ENCODE measurements around the gene ATP5ME.

The ATP5ME gene

DNA sequence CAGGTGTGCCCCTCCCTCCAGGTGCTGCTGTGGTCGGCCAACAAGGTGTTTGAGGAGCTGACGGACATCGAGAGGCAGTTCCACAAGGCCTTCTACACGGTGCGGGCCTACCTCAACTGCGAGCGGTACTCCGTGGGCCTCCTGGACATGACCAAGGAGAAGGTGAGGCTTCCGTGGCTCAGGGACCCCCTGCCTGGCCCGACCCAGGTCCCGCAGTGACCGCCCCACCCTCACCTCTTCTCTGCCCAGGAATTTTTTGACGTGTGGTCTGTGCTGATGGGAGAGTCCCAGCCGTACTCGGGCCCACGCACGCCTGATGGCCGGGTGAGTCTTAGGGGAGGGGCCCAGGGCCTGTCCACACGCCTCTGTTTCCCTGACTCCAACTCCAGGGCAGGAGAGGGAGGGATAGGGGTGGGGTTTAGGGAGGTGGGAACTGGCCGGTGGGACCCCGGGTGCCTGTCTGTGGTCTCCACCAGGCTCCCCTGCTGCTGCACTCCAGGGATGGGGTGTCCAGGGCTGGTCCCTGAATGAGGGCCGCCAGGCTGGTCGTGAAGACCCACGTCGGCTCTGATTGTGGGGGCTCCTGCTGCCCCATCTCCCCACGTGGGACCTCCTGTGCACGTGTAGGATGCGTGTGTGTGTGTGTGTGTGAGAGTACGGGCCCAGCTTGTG, 20.1 kb downstream of the ATP5ME start:
- DNase-seq (ENCODE audit: low read depth, low spot score) = no peak
- TF ChIP-seq, protein P1, sequence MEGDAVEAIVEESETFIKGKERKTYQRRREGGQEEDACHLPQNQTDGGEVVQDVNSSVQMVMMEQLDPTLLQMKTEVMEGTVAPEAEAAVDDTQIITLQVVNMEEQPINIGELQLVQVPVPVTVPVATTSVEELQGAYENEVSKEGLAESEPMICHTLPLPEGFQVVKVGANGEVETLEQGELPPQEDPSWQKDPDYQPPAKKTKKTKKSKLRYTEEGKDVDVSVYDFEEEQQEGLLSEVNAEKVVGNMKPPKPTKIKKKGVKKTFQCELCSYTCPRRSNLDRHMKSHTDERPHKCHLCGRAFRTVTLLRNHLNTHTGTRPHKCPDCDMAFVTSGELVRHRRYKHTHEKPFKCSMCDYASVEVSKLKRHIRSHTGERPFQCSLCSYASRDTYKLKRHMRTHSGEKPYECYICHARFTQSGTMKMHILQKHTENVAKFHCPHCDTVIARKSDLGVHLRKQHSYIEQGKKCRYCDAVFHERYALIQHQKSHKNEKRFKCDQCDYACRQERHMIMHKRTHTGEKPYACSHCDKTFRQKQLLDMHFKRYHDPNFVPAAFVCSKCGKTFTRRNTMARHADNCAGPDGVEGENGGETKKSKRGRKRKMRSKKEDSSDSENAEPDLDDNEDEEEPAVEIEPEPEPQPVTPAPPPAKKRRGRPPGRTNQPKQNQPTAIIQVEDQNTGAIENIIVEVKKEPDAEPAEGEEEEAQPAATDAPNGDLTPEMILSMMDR (IDR thresholded peaks at IDR 0.05; ENCODE audit: low read depth, low read length) = no peak
- in situ Hi-C loops (cut with HindIII; ENCODE audit: low sequenced_read_pairs) = no loop called here

GRCh38 chr4:653080-653821, 20.8 kb downstream of the ATP5ME start:
- H3K4me3 ChIP-seq (ENCODE audit: low read depth, low read length) = no peak overlapping the region
- in situ Hi-C loops (cut with HindIII; ENCODE audit: low sequenced_read_pairs) = no loop called here
- TF ChIP-seq, protein P1 (IDR thresholded peaks at IDR 0.05; ENCODE audit: low read depth, low read length) = no peak
- no peak for DNase-seq (ENCODE audit: low read depth, low spot score)

More for the DNA sequence above, 20.1 kb downstream of the ATP5ME start:
- H3K4me3 ChIP-seq (ENCODE audit: low read depth, low read length) = no peak overlapping the region

- TF ChIP-seq, protein P1 (IDR thresholded peaks at IDR 0.05; ENCODE audit: low read depth, low read length) = no peak
- no peak overlapping the region for H3K4me3 ChIP-seq (ENCODE audit: low read depth, low read length)
- no peak for DNase-seq (ENCODE audit: low read depth, low spot score)
- in situ Hi-C loops (cut with HindIII; ENCODE audit: low sequenced_read_pairs) = no loop called here
These were observed 22.0 kb downstream of the ATP5ME start for GRCh38 chr4:651884-652642.

- in situ Hi-C loops (cut with HindIII; ENCODE audit: low sequenced_read_pairs) = no loop called here
- no peak for DNase-seq (ENCODE audit: low read depth, low spot score)
- TF ChIP-seq, protein P1 (IDR thresholded peaks at IDR 0.05; ENCODE audit: low read depth, low read length) = no peak
- no peak overlapping the region for H3K4me3 ChIP-seq (ENCODE audit: low read depth, low read length)
These were observed 22.9 kb downstream of the ATP5ME start for GRCh38 chr4:650951-651883.

DNA sequence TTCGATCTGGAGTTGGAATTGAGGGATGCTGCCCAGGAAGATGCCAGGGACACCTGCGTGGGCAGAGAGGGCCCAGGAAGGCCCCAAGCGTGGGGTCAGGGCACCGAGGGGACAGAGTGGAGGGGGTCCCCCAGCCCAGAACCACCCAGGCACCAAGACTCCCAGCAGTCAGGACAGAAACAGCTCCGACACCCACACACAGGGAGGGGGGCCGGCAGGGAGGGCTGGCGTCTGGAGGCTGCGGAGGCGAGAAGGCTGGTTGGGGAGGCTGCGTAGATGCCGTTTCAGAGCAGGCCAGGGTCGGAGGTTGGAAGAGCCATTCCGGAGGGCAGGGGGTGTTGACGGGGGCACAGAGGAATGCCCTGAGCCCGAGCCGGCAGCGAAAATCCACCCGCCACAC, 23.6 kb downstream of the ATP5ME start:
- H3K4me3 ChIP-seq (ENCODE audit: low read depth, low read length) = no peak overlapping the region
- no peak for DNase-seq (ENCODE audit: low read depth, low spot score)
- in situ Hi-C loops (cut with HindIII; ENCODE audit: low sequenced_read_pairs) = no loop called here
- TF ChIP-seq, protein P1 (IDR thresholded peaks at IDR 0.05; ENCODE audit: low read depth, low read length) = no peak

All from astrocyte of the spinal cord (primary cell).